Panc1 (cell line): ENCODE measurements around the gene OAS2. TPM values are rescaled to one million over a fixed set of nuclear protein-coding genes. Genes with fewer than 3 reads are reported as not detected.

Experiments
- ATAC-seq: fragments of 200-7000 bp; cut with Tn5 transposase; 2 replicates; pipeline ENCODE4 v1.9.1; 2020; ENCODE audit warnings: mild to moderate bottlenecking, moderate library complexity
- BruUV-seq: library from RNA; stranded (reverse); fragments of 400-500 nt; replicated peaks from 2 replicates; lab custom pipeline; 2021; lab: Mats Ljungman, UMichigan
- CTCF ChIA-PET: fragments of 300-600 bp; sonication (Branson Sonifier 250); formaldehyde crosslinking; loops from one replicate; lab custom pipeline; 2022; ENCODE audit warnings: antibody characterized with exemption; lab: Charles Lee
- POLR2A ChIA-PET: fragments of 300-600 bp; sonication (Branson Sonifier 250); formaldehyde crosslinking; loops from one replicate; lab custom pipeline; 2022; ENCODE audit warnings: antibody characterized with exemption; lab: Charles Lee
- DNase-seq: peaks from one replicate; pipeline ENCODE4 v3.0.0-alpha.2; 2010; ENCODE audit warnings: low read depth, low spot score
- H3K27ac ChIP-seq: 2 replicates; pipeline ENCODE4 v1.5.1; 2011; ENCODE audit warnings: mild to moderate bottlenecking, low read length, inconsistent platforms
- H3K27me3 ChIP-seq: fragments of 200-500 bp; sonication (Bioruptor generic); 2 replicates; pipeline ENCODE4 v1.6.0; 2014; ENCODE audit warnings: low read length, inconsistent platforms; ENCODE audit not compliant: control insufficient read depth, insufficient read depth
- H3K36me3 ChIP-seq: fragments of 200-500 bp; sonication (Bioruptor generic); 2 replicates; pipeline ENCODE4 v1.5.1; 2014; ENCODE audit warnings: inconsistent platforms, mild to moderate bottlenecking, low read length, moderate library complexity; ENCODE audit not compliant: control insufficient read depth, insufficient read depth
- H3K4me1 ChIP-seq: 2 replicates; pipeline ENCODE4 v1.5.1; 2011; ENCODE audit warnings: inconsistent platforms, mild to moderate bottlenecking, low read length, moderate library complexity; ENCODE audit not compliant: control insufficient read depth, insufficient read depth
- H3K4me3 ChIP-seq, 2 experiments: 2 replicates each; pipeline ENCODE4 v1.5.1; 2011 to 2012; ENCODE audit warnings: low read depth in 2 of 2, low read length in 2 of 2, mild to moderate bottlenecking in 2 of 2, inconsistent platforms in 1 of 2, moderate library complexity in 1 of 2
- H3K9me3 ChIP-seq: fragments of 200-500 bp; sonication (Bioruptor generic); 2 replicates; pipeline ENCODE4 v1.5.1; 2014; ENCODE audit warnings: low read depth, mild to moderate bottlenecking, inconsistent platforms, low read length, moderate library complexity; ENCODE audit not compliant: control insufficient read depth, insufficient read depth
- CTCF ChIP-seq: fragments of 450-650 bp; IDR thresholded peaks from 2 replicates; pipeline ENCODE4 v1.5.1; 2017; ENCODE audit warnings: mild to moderate bottlenecking
- POLR2AphosphoS5 ChIP-seq: IDR thresholded peaks from 2 replicates; pipeline ENCODE4 v1.6.1; 2012; ENCODE audit warnings: mild to moderate bottlenecking, low read depth, low read length, moderate library complexity
- REST ChIP-seq, 2 experiments: IDR thresholded peaks; 2 replicates each; pipeline ENCODE4 v1.6.1; 2011 to 2012; ENCODE audit warnings: low read depth in 2 of 2, control low read depth in 1 of 2, low read length in 1 of 2, mild to moderate bottlenecking in 1 of 2, moderate library complexity in 1 of 2; ENCODE audit not compliant: insufficient read depth in 1 of 2
- SIN3A ChIP-seq: IDR thresholded peaks from 2 replicates; pipeline ENCODE4 v1.6.1; 2012; ENCODE audit warnings: low read depth, mild to moderate bottlenecking, low read length, moderate library complexity, borderline replicate concordance; ENCODE audit not compliant: insufficient read depth
- TCF7L2 ChIP-seq: IDR thresholded peaks from 2 replicates; pipeline ENCODE4 v1.6.1; 2011; ENCODE audit warnings: mild to moderate bottlenecking, low read depth, low read length, inconsistent platforms
- in situ Hi-C: cut with HindIII; loops from 2 replicates; pipeline ENCODE4 v1.10.0; 2016; ENCODE audit warnings: low sequenced_read_pairs, low pct_unique_long_range_greater_than_20kb
- intact Hi-C: fragments of 100-400 bp; cut with micrococcal nuclease; formaldehyde crosslinking; loops from one replicate; pipeline ENCODE4 v1.10.0; 2022; ENCODE audit not compliant: unreplicated experiment
- total RNA-seq: library from RNA; stranded (reverse); gene quantifications from one replicate; pipeline ENCODE4 v1.2.1, GENCODE V29; 2021; ENCODE audit not compliant: unreplicated experiment

OAS2 gene
- total RNA-seq, 1 experiment from 2014 or later = 2.7 TPM

- Histone ChIP-seq H3K27me3 (peaks cover 20% of the 10 kb centered on the region), H3K4me3 (no peak overlapping the region), H3K9me3 (no peaks in the 10 kb centered on the region), H3K27ac (no peak overlapping the region), H3K36me3 (no peaks in the 10 kb centered on the region), H3K4me1 (no peaks in the 10 kb centered on the region)
- CTCF ChIA-PET = interaction anchor here (0.9 kb wide), 1 partner anchor 51 kb away, joined by 3 read pairs; no protein-coding TSS in a partner anchor
- BruUV-seq = no TSS peak
- ATAC-seq = peak; percentile 82
- no peak for DNase-seq
- intact Hi-C loops (loop anchor here (1.0 to 2.0 kb wide), 3 partner anchors 48 to 125 kb away; no protein-coding TSS in a partner anchor), in situ Hi-C loops (loop anchor here (25.0 kb wide), 1 partner anchor 112 kb away; no protein-coding TSS in a partner anchor)
- TF ChIP-seq CTCF (peak; percentile 74), TCF7L2 (no peak)
- POLR2A ChIA-PET = interaction anchor here (0.6 kb wide), 1 partner anchor 9 kb away, joined by 6 read pairs; no protein-coding TSS in a partner anchor
Measured at GRCh38 chr12:113049976-113050742, 71.8 kb downstream of the OAS2 start.

GRCh38 chr12:113050795-113051194 lies 72.5 kb downstream of the OAS2 start:
- peaks cover 21% of the 10 kb centered on the region for H3K27me3 ChIP-seq
- H3K9me3 ChIP-seq = no peaks in the 10 kb centered on the region
- no peak for ATAC-seq
- no TSS peak for BruUV-seq
- no peaks in the 10 kb centered on the region for H3K4me1 ChIP-seq
- ChIA-PET POLR2A (interaction anchor here (0.6 kb wide), 1 partner anchor 9 kb away, joined by 6 read pairs; no protein-coding TSS in a partner anchor), CTCF (interaction anchor here (0.9 kb wide), 1 partner anchor 50 kb away, joined by 3 read pairs; no protein-coding TSS in a partner anchor)
- intact Hi-C loops = no loop called here
- no peak overlapping the region for H3K27ac ChIP-seq
- in situ Hi-C loops = loop anchor here (25.0 kb wide), 1 partner anchor 112 kb away; no protein-coding TSS in a partner anchor
- H3K4me3 ChIP-seq = no peak overlapping the region
- no peak for TF ChIP-seq TCF7L2
- no peak for TF ChIP-seq SIN3A
- no peak for TF ChIP-seq POLR2AphosphoS5
- no peak for TF ChIP-seq REST (IDR thresholded peaks at IDR 0.05; ENCODE audit: insufficient read depth in 1 of 2, low read depth in 2 of 2, low read length in 1 of 2)
- DNase-seq = no peak
- H3K36me3 ChIP-seq = no peaks in the 10 kb centered on the region

GRCh38 chr12:113051759-113052158 lies 73.4 kb downstream of the OAS2 start:
- in situ Hi-C loops = loop anchor here (25.0 kb wide), 1 partner anchor 111 kb away; no protein-coding TSS in a partner anchor

More at GRCh38 chr12:113051759-113052158, 73.4 kb downstream of the OAS2 start:
- CTCF ChIA-PET = no interaction called here
- DNase-seq (no peak), ATAC-seq (no peak)
- no peaks in the 10 kb centered on the region for H3K36me3 ChIP-seq
- BruUV-seq = no TSS peak
- H3K9me3 ChIP-seq = no peaks in the 10 kb centered on the region
- POLR2A ChIA-PET = no interaction called here
- intact Hi-C loops = no loop called here
- TF ChIP-seq POLR2AphosphoS5 (no peak), REST (IDR thresholded peaks at IDR 0.05; ENCODE audit: insufficient read depth in 1 of 2, low read depth in 2 of 2, low read length in 1 of 2) (no peak), TCF7L2 (no peak), CTCF (no peak), SIN3A (no peak)
- peaks cover 22% of the 10 kb centered on the region for H3K27me3 ChIP-seq
- H3K27ac ChIP-seq = no peak overlapping the region
- H3K4me3 ChIP-seq = no peak overlapping the region
- no peaks in the 10 kb centered on the region for H3K4me1 ChIP-seq
